DOHH2 (cell line): Measurements from ENCODE around the gene DSCAM.

ENCODE experiments used
- H3F3A ChIP-seq: fragments of 200-600 bp; sonication (generic), shearing (Covaris generic); 2 replicates; pipeline ENCODE4 v1.6.0; 2016; ENCODE audit warnings: antibody characterized with exemption, mild to moderate bottlenecking; ENCODE audit not compliant: control insufficient read depth, insufficient read depth
- H3K27ac ChIP-seq: fragments of 200-600 bp; sonication (generic); 2 replicates; pipeline ENCODE4 v1.5.1; 2014; ENCODE audit warnings: low read depth, mild to moderate bottlenecking, low read length, moderate library complexity
- H3K27me3 ChIP-seq: fragments of 200-600 bp; sonication (generic); 2 replicates; pipeline ENCODE4 v1.6.1; 2014; ENCODE audit warnings: mild to moderate bottlenecking, low read length, mixed read lengths; ENCODE audit not compliant: control insufficient read depth
- H3K36me3 ChIP-seq: fragments of 200-600 bp; sonication (generic); 2 replicates; pipeline ENCODE4 v1.6.1; 2014; ENCODE audit warnings: mild to moderate bottlenecking, low read length, moderate library complexity, mixed read lengths; ENCODE audit not compliant: control insufficient read depth
- H3K4me1 ChIP-seq: fragments of 200-600 bp; sonication (generic); 2 replicates; pipeline ENCODE4 v1.6.1; 2014; ENCODE audit warnings: mild to moderate bottlenecking, low read length, mixed read lengths; ENCODE audit not compliant: control insufficient read depth
- H3K4me2 ChIP-seq: fragments of 200-600 bp; sonication (generic); 2 replicates; pipeline ENCODE4 v1.6.0; 2014; ENCODE audit warnings: mild to moderate bottlenecking, low read length, moderate library complexity
- H3K4me3 ChIP-seq: fragments of 200-600 bp; sonication (generic); 2 replicates; pipeline ENCODE4 v1.5.1; 2014; ENCODE audit warnings: mild to moderate bottlenecking, low read length, mixed read lengths
- H3K79me2 ChIP-seq: fragments of 200-600 bp; sonication (generic); 2 replicates; pipeline ENCODE4 v1.6.1; 2014; ENCODE audit warnings: mild to moderate bottlenecking, low read length, mixed read lengths; ENCODE audit not compliant: control insufficient read depth
- H3K9me2 ChIP-seq: fragments of 200-600 bp; sonication (generic); replicated peaks from 2 replicates; pipeline ENCODE4 v1.6.1; 2014; ENCODE audit warnings: mild to moderate bottlenecking, low read length, mixed read lengths; ENCODE audit not compliant: control insufficient read depth
- H3K9me3 ChIP-seq: fragments of 200-600 bp; sonication (generic); 2 replicates; pipeline ENCODE4 v1.6.1; 2014; ENCODE audit warnings: antibody characterized with exemption, low read length, mixed read lengths; ENCODE audit not compliant: control insufficient read depth, insufficient read depth
- H4K20me1 ChIP-seq: fragments of 200-600 bp; sonication (generic); 2 replicates; pipeline ENCODE4 v1.6.0; 2014; ENCODE audit warnings: low read depth, mild to moderate bottlenecking, antibody characterized with exemption, low read length, moderate library complexity; ENCODE audit not compliant: control insufficient read depth, insufficient read depth
- CTCF ChIP-seq: fragments of 200-600 bp; sonication (generic); IDR thresholded peaks from one replicate; pipeline ENCODE4 v1.5.1; 2014; ENCODE audit warnings: antibody characterized with exemption, mild to moderate bottlenecking, low read depth, low read length; ENCODE audit not compliant: poor library complexity, severe bottlenecking
- EZH2phosphoT487 ChIP-seq: fragments of 200-600 bp; sonication (generic); IDR thresholded peaks from 2 replicates; pipeline ENCODE4 v1.6.1; 2017; ENCODE audit warnings: borderline replicate concordance, mild to moderate bottlenecking, antibody characterized with exemption, low read length, moderate library complexity, mixed read lengths

Gene DSCAM

GRCh38 chr21:40505244-40505643 is 341.7 kb downstream of the DSCAM start:
- no peaks in the 10 kb centered on the region for H3K27me3 ChIP-seq

GRCh38 chr21:40504825-40505224 is 342.1 kb downstream of the DSCAM start:
- Histone ChIP-seq H3K9me3 (no peaks in the 10 kb centered on the region; the same call in 1 of the 2 replicates), H3F3A (no peaks in the 10 kb centered on the region), H3K79me2 (no peaks in the 10 kb centered on the region), H3K9me2 (no peaks in the 10 kb centered on the region), H3K4me2 (no peak overlapping the region), H3K27ac (no peak overlapping the region), H3K4me3 (no peak overlapping the region), H3K27me3 (no peaks in the 10 kb centered on the region), H3K36me3 (no peaks in the 10 kb centered on the region), H4K20me1 (no peaks in the 10 kb centered on the region), H3K4me1 (no peaks in the 10 kb centered on the region)
- no peak for TF ChIP-seq EZH2phosphoT487
- no peak for TF ChIP-seq CTCF

More at GRCh38 chr21:40505244-40505643, 341.7 kb downstream of the DSCAM start:
- no peak overlapping the region for H3K4me3 ChIP-seq
- H3K4me1 ChIP-seq = no peaks in the 10 kb centered on the region
- no peaks in the 10 kb centered on the region for H3F3A ChIP-seq
- TF ChIP-seq CTCF (no peak), EZH2phosphoT487 (no peak)
- H4K20me1 ChIP-seq = no peaks in the 10 kb centered on the region
- no peak overlapping the region for H3K27ac ChIP-seq
- no peaks in the 10 kb centered on the region; the same call in 1 of the 2 replicates for H3K9me3 ChIP-seq
- no peaks in the 10 kb centered on the region for H3K79me2 ChIP-seq
- no peaks in the 10 kb centered on the region for H3K9me2 ChIP-seq
- H3K4me2 ChIP-seq = no peak overlapping the region
- H3K36me3 ChIP-seq = no peaks in the 10 kb centered on the region

GRCh38 chr21:40496116-40496515 is 350.8 kb downstream of the DSCAM start:
- Histone ChIP-seq H3K4me1 (no peaks in the 10 kb centered on the region), H3K27ac (no peak overlapping the region), H4K20me1 (no peaks in the 10 kb centered on the region), H3F3A (no peaks in the 10 kb centered on the region), H3K9me2 (no peaks in the 10 kb centered on the region), H3K79me2 (no peaks in the 10 kb centered on the region), H3K9me3 (no peaks in the 10 kb centered on the region), H3K4me3 (no peak overlapping the region), H3K4me2 (no peak overlapping the region), H3K36me3 (no peaks in the 10 kb centered on the region), H3K27me3 (no peaks in the 10 kb centered on the region)
- TF ChIP-seq EZH2phosphoT487 = no peak

GRCh38 chr21:40490408-40490807 is 356.6 kb downstream of the DSCAM start:
- Histone ChIP-seq H3K79me2 (no peaks in the 10 kb centered on the region), H3K36me3 (no peaks in the 10 kb centered on the region), H3K27ac (no peak overlapping the region), H3K4me3 (no peak overlapping the region), H3K27me3 (no peaks in the 10 kb centered on the region), H3K4me2 (no peak overlapping the region), H3K4me1 (no peaks in the 10 kb centered on the region), H3K9me2 (no peaks in the 10 kb centered on the region), H3K9me3 (peaks cover 5% of the 10 kb centered on the region; the same call in 1 of the 2 replicates), H4K20me1 (no peaks in the 10 kb centered on the region), H3F3A (no peaks in the 10 kb centered on the region)
- TF ChIP-seq EZH2phosphoT487 = no peak
- no peak for TF ChIP-seq CTCF
